Kidney epithelial cell (primary cell): Measurements from ENCODE around the gene ANKRD22. TPM values are rescaled to one million over a fixed set of nuclear protein-coding genes. Genes with fewer than 3 reads are reported as not detected.

Source experiments
- DNase-seq: peaks from one replicate; pipeline ENCODE4 v3.0.0-alpha.2; 2010; ENCODE audit warnings: low read depth
- H3K27me3 ChIP-seq: 2 replicates; pipeline ENCODE4 v1.6.0; 2011; ENCODE audit warnings: low read length; ENCODE audit not compliant: control insufficient read depth, insufficient read depth
- H3K36me3 ChIP-seq: 2 replicates; pipeline ENCODE4 v1.5.1; 2011; ENCODE audit warnings: low read length; ENCODE audit not compliant: control insufficient read depth, insufficient read depth
- H3K4me3 ChIP-seq: 2 replicates; pipeline ENCODE4 v1.5.1; 2011; ENCODE audit warnings: low read depth, mild to moderate bottlenecking, control low read depth, low read length
- total RNA-seq: library from RNA; depleted of rRNA; stranded (reverse); fragments of >200 nt; gene quantifications from 2 replicates; pipeline ENCODE4 v1.2.3, GENCODE V29; 2015
- TF ChIP-seq, protein P1 (sequence below): IDR thresholded peaks from 2 replicates; pipeline ENCODE4 v1.5.1; 2011; ENCODE audit warnings: mild to moderate bottlenecking, moderate library complexity, low read length, control low read depth, inconsistent platforms; ENCODE audit not compliant: insufficient read depth, poor library complexity, severe bottlenecking

The ANKRD22 gene
- total RNA-seq, 1 donor from 2014 or later: 0.17 TPM

DNA sequence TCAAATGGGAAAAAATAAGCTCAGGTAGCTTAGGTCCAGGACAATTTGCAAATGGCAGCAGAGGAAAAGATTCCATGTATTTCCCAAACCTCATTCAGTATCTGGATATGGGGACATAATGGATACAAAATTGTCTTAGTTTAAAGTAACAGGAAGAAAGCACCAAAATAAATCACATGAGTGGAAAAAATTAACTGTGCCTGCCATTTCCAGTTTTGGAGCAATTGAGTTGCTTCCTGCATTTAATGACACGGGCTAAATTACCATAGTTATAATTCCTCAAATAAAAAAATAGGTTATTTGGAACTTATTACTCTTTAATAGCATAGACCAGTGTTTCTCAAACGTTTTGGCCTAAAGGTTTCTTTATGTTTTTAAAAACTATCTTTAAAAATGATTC, 22.1 kb upstream of the ANKRD22 start:
- no peak overlapping the region for H3K4me3 ChIP-seq
- no peaks in the 10 kb centered on the region for H3K27me3 ChIP-seq
- no peak for DNase-seq
- TF ChIP-seq, protein P1, sequence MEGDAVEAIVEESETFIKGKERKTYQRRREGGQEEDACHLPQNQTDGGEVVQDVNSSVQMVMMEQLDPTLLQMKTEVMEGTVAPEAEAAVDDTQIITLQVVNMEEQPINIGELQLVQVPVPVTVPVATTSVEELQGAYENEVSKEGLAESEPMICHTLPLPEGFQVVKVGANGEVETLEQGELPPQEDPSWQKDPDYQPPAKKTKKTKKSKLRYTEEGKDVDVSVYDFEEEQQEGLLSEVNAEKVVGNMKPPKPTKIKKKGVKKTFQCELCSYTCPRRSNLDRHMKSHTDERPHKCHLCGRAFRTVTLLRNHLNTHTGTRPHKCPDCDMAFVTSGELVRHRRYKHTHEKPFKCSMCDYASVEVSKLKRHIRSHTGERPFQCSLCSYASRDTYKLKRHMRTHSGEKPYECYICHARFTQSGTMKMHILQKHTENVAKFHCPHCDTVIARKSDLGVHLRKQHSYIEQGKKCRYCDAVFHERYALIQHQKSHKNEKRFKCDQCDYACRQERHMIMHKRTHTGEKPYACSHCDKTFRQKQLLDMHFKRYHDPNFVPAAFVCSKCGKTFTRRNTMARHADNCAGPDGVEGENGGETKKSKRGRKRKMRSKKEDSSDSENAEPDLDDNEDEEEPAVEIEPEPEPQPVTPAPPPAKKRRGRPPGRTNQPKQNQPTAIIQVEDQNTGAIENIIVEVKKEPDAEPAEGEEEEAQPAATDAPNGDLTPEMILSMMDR: no peak
- H3K36me3 ChIP-seq: no peaks in the 10 kb centered on the region

DNA sequence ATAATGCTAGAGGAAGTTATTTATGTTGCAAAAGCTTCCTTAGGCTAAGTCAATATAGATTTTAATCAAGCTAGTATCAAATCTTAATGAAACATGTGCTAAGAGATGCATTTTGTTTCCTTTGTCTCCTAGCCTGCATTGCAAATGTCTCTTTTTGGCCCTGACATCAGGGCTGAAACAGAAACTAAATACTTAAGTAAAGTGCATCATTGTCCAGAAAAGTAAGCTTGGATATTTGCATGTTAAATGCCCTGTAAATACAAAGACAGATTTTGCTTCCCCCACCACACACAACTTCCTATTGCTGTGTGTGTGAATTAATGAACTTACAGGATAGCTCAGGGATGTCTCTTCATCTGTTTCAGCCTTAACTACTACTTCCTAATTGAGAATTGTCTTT, 18.4 kb upstream of the ANKRD22 start:
- Histone ChIP-seq H3K36me3 (no peaks in the 10 kb centered on the region), H3K27me3 (no peaks in the 10 kb centered on the region), H3K4me3 (no peak overlapping the region)
- TF ChIP-seq, protein P1: no peak
- DNase-seq: no peak

DNA sequence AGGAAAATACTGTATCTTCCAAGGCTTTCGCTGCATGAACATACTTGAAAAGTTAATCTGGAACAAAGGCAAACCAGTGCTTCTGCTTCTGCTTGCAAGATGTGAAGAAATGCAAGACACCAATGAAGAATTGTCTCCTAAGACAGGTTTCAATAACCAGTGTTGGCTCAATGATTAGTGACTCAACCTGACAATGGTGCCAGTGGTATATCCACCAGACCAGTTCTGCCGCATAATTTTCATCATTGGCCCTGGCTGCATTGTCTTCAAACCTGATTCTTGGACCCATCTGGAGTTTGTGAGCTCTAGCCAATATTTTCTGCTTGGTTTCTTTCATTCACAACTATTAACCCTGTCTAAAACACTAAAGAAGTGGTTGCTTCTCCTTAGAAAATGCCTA, 14.8 kb upstream of the ANKRD22 start:
- no peak overlapping the region for H3K4me3 ChIP-seq
- DNase-seq: no peak
- H3K27me3 ChIP-seq: no peaks in the 10 kb centered on the region
- H3K36me3 ChIP-seq: no peaks in the 10 kb centered on the region
- TF ChIP-seq, protein P1: no peak

DNA sequence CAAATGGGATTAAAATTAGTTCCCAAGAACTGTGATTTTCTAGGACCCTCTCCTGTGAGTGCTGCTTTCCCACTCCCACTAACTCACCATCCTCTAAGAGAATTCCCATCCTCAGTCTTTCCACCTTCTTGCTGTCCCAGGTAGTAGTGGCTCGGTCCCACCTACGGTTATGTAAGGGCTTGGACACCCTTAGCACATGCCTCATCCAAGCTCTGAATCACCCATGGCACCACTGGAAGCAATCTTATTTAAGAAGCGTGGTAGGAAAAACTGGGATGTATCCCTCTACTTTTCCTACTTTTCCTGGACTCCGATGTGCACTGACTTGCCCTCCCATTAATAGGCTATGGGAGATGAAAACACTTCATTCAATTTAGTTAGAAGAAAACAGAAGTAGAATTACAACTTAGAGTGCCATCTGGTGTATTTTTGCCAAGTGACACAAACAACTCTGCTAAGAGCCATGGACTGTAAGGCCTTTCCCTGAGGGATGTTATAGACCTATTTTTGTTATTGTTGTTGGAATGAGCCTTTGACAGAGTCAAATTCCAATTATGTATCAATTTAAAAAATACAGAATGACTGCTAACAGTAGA, 13.7 kb upstream of the ANKRD22 start:
- H3K27me3 ChIP-seq: no peaks in the 10 kb centered on the region
- TF ChIP-seq, protein P1: no peak
- H3K36me3 ChIP-seq: no peaks in the 10 kb centered on the region
- DNase-seq: no peak
- H3K4me3 ChIP-seq: no peak overlapping the region

DNA sequence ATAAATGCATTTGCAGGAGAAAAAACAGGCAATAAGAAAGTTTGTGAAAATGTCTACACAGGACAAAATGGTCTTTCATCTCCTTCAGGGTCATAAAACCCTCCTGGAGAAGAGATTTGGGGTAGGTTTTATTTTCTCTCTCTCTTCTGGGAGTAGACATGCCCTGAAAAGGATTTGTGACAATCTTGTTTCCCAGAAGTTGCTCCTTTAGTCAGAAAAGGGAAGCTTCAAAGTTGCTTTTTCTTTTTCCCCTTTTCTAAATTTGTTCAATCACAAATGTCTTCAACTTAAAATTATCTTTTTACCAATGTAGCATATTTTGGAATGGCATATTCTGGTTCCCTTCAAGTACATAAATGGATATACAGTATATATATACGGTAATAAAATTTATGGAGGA, 9.4 kb upstream of the ANKRD22 start:
- Histone ChIP-seq H3K27me3 (no peaks in the 10 kb centered on the region), H3K36me3 (no peaks in the 10 kb centered on the region), H3K4me3 (no peak overlapping the region)
- DNase-seq: no peak
- TF ChIP-seq, protein P1: no peak

DNA sequence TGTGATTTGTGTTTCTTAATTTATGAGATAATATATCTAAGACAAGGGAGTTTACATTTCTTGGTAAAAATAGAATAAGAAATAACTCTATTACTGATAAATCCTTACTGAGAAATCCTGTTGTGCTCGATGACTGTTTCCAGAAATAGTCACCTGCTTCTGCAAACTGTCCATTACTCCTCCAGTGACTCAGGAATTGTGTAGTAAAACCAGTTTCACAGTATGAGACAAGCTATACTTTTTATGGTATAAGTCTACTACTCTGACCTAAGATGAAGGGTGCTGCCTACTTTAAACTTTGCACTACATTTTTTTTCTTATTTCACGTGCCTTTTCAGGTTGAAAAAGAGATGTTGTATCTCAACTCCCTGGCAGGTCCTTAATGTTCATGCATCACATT, 6.8 kb upstream of the ANKRD22 start:
- no peaks in the 10 kb centered on the region for H3K36me3 ChIP-seq
- DNase-seq: no peak

More for the DNA sequence above, 6.8 kb upstream of the ANKRD22 start:
- Histone ChIP-seq H3K27me3 (no peaks in the 10 kb centered on the region), H3K4me3 (no peak overlapping the region)
- TF ChIP-seq, protein P1: no peak
